Neural cell (in vitro differentiated cells): ENCODE results near the gene OR2T35. TPM values are rescaled to one million over a fixed set of nuclear protein-coding genes. Genes with fewer than 3 reads are reported as not detected.

Source experiments
- H2AFZ ChIP-seq: fragments of 200-600, 300-800 bp; sonication (generic), shearing (Covaris generic); 2 replicates; pipeline ENCODE4 v1.6.0; 2014; ENCODE audit warnings: low read depth, mild to moderate bottlenecking, antibody characterized with exemption, low read length, moderate library complexity
- H3F3A ChIP-seq: fragments of 200-600 bp; shearing (Covaris generic); 2 replicates; pipeline ENCODE4 v1.6.1; 2016; ENCODE audit warnings: mild to moderate bottlenecking, moderate library complexity, mixed read lengths, antibody characterized with exemption, low read length; ENCODE audit not compliant: insufficient read depth, poor library complexity, severe bottlenecking
- H3K27ac ChIP-seq: fragments of 200-600, 300-800 bp; sonication (generic), shearing (Covaris generic); 2 replicates; pipeline ENCODE4 v1.5.1; 2014; ENCODE audit warnings: mild to moderate bottlenecking, low read length, moderate library complexity
- H3K27me3 ChIP-seq: fragments of 300-800, 200-600 bp; sonication (generic), shearing (Covaris generic); 2 replicates; pipeline ENCODE4 v1.6.0; 2014; ENCODE audit warnings: mild to moderate bottlenecking, low read depth, low read length, moderate library complexity; ENCODE audit not compliant: insufficient read depth
- H3K36me3 ChIP-seq: fragments of 300-800, 200-600 bp; sonication (generic), shearing (Covaris generic); 2 replicates; pipeline ENCODE4 v1.5.1; 2014; ENCODE audit warnings: mild to moderate bottlenecking, antibody characterized with exemption, low read length, moderate library complexity; ENCODE audit not compliant: insufficient read depth
- H3K4me2 ChIP-seq: fragments of 300-800, 200-600 bp; sonication (generic), shearing (Covaris generic); 2 replicates; pipeline ENCODE4 v1.6.0; 2014; ENCODE audit warnings: mild to moderate bottlenecking, low read length
- H3K4me3 ChIP-seq: fragments of 300-800, 200-600 bp; sonication (generic), shearing (Covaris generic); 2 replicates; pipeline ENCODE4 v1.5.1; 2014; ENCODE audit warnings: mild to moderate bottlenecking, low read length, moderate library complexity
- H3K79me2 ChIP-seq: fragments of 200-600 bp; shearing (Covaris generic); replicated peaks from 2 replicates; pipeline ENCODE4 v1.6.0; 2014; ENCODE audit warnings: mild to moderate bottlenecking, low read length, moderate library complexity; ENCODE audit not compliant: insufficient read depth
- H3K9ac ChIP-seq: fragments of 300-800, 200-600 bp; sonication (generic), shearing (Covaris generic); 2 replicates; pipeline ENCODE4 v1.6.1; 2016; ENCODE audit warnings: mild to moderate bottlenecking, low read length, mixed read lengths
- H3K9me2 ChIP-seq: fragments of 200-600 bp; shearing (Covaris generic); 2 replicates; pipeline ENCODE4 v1.6.1; 2016; ENCODE audit warnings: mild to moderate bottlenecking, low read length, mixed read lengths; ENCODE audit not compliant: insufficient read depth
- H3K9me3 ChIP-seq: fragments of 200-600, 300-800 bp; sonication (generic), shearing (Covaris generic); 2 replicates; pipeline ENCODE4 v1.6.1; 2016; ENCODE audit warnings: mild to moderate bottlenecking, mixed run types, low read length, moderate library complexity, mixed read lengths
- H4K20me1 ChIP-seq: fragments of 200-600 bp; shearing (Covaris generic); 2 replicates; pipeline ENCODE4 v1.6.1; 2016; ENCODE audit warnings: mild to moderate bottlenecking, mixed run types; ENCODE audit not compliant: insufficient read depth
- EP300 ChIP-seq: fragments of 450-650 bp; conservative IDR thresholded peaks from 2 replicates; pipeline ENCODE4 v1.6.1; 2014; ENCODE audit warnings: antibody characterized with exemption, mild to moderate bottlenecking, moderate library complexity; ENCODE audit not compliant: poor library complexity, severe bottlenecking
- EZH2 ChIP-seq: fragments of 200-600, 300-800 bp; shearing (Covaris generic), sonication (generic); IDR thresholded peaks from 2 replicates; pipeline ENCODE4 v1.6.1; 2014; ENCODE audit warnings: antibody characterized with exemption, low read length, borderline replicate concordance, mild to moderate bottlenecking; ENCODE audit not compliant: insufficient read depth, poor library complexity, severe bottlenecking
- MXI1 ChIP-seq: fragments of 450-650 bp; conservative IDR thresholded peaks from 2 replicates; pipeline ENCODE4 v1.6.1; 2014; ENCODE audit warnings: antibody characterized with exemption, mild to moderate bottlenecking; ENCODE audit not compliant: poor library complexity, severe bottlenecking
- POLR2AphosphoS5 ChIP-seq: IDR thresholded peaks from 2 replicates; pipeline ENCODE4 v1.6.1; 2012
- RAD21 ChIP-seq: fragments of 450-650 bp; conservative IDR thresholded peaks from 2 replicates; pipeline ENCODE4 v1.6.1; 2014; ENCODE audit warnings: antibody characterized with exemption, mild to moderate bottlenecking, moderate library complexity
- REST ChIP-seq: IDR thresholded peaks from 2 replicates; pipeline ENCODE4 v1.6.1; 2012; ENCODE audit warnings: borderline replicate concordance
- SMC3 ChIP-seq: fragments of 450-650 bp; conservative IDR thresholded peaks from 2 replicates; pipeline ENCODE4 v1.6.1; 2014; ENCODE audit warnings: antibody characterized with exemption, mild to moderate bottlenecking, moderate library complexity; ENCODE audit not compliant: poor library complexity
- TAF1 ChIP-seq: IDR thresholded peaks from 2 replicates; pipeline ENCODE4 v1.6.1; 2012; ENCODE audit warnings: low read depth
- polyA plus RNA-seq: library from polyadenylated mRNA; depleted of rRNA; stranded (reverse); fragments of >200 nt; gene quantifications from 2 replicates; pipeline ENCODE4 v1.2.3, GENCODE V29; 2014
- TF ChIP-seq, protein P1 (sequence below): fragments of 450-650 bp; IDR thresholded peaks from 2 replicates; pipeline ENCODE4 v1.5.1; 2014; ENCODE audit warnings: antibody characterized with exemption, mild to moderate bottlenecking, moderate library complexity; ENCODE audit not compliant: poor library complexity, severe bottlenecking

The OR2T35 gene
- polyA plus RNA-seq, 1 donor from 2014 or later = not detected

DNA sequence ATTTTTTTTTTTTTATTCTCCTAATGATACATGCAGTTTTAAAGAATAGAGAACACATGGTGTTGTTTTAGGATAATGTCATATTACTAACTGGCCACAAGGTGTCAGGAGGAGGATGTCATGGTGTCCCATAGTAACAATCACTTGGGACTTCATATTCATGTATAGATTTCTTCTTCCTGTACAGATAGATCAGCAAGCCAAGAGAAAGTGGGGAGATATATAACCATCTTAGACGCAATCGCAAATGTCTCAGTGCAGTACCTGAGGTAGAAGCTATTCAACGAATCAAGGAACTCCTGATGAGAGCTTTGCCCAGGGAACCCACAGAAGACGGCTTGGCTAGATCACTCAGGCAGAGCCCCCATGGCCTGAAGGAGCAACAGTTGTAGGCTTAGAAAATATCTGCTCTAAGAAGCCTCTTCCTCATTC is 22.5 kb downstream of the OR2T35 start:
- H3K27me3 ChIP-seq = no peaks in the 10 kb centered on the region
- no peaks in the 10 kb centered on the region for H3K9me2 ChIP-seq
- peaks cover 6% of the 10 kb centered on the region for H3K9me3 ChIP-seq

DNA sequence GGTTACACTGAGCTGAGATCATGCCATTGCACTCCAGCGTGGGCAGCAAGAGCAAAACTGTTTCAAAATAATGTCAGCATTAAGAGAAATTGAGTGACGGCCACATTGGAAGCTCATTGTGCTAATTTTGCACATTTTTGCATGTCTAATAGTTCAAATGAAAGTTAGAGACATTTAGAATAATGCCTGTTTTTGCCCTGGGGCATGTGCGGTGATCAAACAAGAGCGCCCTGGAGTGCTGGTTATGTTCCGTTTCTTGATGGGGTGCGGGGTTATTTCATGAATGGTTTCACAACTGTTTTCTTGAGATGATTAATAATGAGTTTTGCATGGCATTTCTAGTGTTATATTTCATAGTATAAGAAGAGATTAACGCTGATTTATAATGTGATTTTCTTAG is 23.3 kb downstream of the OR2T35 start:
- peaks cover under 1% of the 10 kb centered on the region for H3K9me3 ChIP-seq

More for the DNA sequence above, 22.5 kb downstream of the OR2T35 start:
- Histone ChIP-seq H3F3A (no peaks in the 10 kb centered on the region), H3K36me3 (no peaks in the 10 kb centered on the region), H3K79me2 (no peaks in the 10 kb centered on the region), H3K9ac (no peak overlapping the region), H4K20me1 (no peaks in the 10 kb centered on the region), H2AFZ (no peak overlapping the region), H3K27ac (no peak overlapping the region), H3K4me2 (no peak overlapping the region), H3K4me3 (no peak overlapping the region)
- TF ChIP-seq TAF1 (no peak), RAD21 (peak; percentile 33), SMC3 (no peak), REST (no peak), POLR2AphosphoS5 (no peak)
- TF ChIP-seq, protein P1, sequence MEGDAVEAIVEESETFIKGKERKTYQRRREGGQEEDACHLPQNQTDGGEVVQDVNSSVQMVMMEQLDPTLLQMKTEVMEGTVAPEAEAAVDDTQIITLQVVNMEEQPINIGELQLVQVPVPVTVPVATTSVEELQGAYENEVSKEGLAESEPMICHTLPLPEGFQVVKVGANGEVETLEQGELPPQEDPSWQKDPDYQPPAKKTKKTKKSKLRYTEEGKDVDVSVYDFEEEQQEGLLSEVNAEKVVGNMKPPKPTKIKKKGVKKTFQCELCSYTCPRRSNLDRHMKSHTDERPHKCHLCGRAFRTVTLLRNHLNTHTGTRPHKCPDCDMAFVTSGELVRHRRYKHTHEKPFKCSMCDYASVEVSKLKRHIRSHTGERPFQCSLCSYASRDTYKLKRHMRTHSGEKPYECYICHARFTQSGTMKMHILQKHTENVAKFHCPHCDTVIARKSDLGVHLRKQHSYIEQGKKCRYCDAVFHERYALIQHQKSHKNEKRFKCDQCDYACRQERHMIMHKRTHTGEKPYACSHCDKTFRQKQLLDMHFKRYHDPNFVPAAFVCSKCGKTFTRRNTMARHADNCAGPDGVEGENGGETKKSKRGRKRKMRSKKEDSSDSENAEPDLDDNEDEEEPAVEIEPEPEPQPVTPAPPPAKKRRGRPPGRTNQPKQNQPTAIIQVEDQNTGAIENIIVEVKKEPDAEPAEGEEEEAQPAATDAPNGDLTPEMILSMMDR = peak; percentile 30

DNA sequence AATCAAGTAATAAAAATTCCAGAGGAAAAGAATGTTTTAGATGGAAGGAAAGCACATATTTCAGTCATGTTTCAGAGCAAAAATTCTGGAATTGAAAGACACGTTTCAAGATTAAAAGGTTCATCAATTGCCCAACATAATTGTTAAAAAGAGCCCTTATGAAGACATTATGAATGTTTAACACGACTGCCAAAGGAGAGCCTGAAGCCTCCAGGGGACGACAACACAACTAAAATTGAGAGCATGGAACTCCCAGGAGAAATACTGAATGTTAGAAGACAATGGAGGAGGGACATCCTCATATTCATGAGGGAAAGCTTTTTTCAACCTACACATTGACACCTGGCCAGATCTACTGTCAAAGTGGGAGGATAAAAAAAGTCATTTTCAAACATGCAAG is 26.2 kb downstream of the OR2T35 start:
- Histone ChIP-seq H3K36me3 (no peaks in the 10 kb centered on the region), H3F3A (no peaks in the 10 kb centered on the region), H3K9ac (no peak overlapping the region), H3K79me2 (no peaks in the 10 kb centered on the region), H3K4me3 (no peak overlapping the region), H2AFZ (no peak overlapping the region), H3K4me2 (no peak overlapping the region), H3K27me3 (no peaks in the 10 kb centered on the region), H3K27ac (no peak overlapping the region), H4K20me1 (no peaks in the 10 kb centered on the region), H3K9me2 (no peaks in the 10 kb centered on the region), H3K9me3 (no peaks in the 10 kb centered on the region)
- TF ChIP-seq REST (no peak), RAD21 (no peak), MXI1 (no peak), EP300 (no peak), SMC3 (no peak), EZH2 (no peak), TAF1 (no peak), POLR2AphosphoS5 (no peak)
- TF ChIP-seq, protein P1 = no peak

More for the DNA sequence above, 23.3 kb downstream of the OR2T35 start:
- no peaks in the 10 kb centered on the region for H3K79me2 ChIP-seq
- no peaks in the 10 kb centered on the region for H3K9me2 ChIP-seq
- no peaks in the 10 kb centered on the region for H3K36me3 ChIP-seq
- no peaks in the 10 kb centered on the region for H4K20me1 ChIP-seq
- no peak overlapping the region for H3K27ac ChIP-seq
- TF ChIP-seq MXI1 (no peak), SMC3 (no peak), EP300 (no peak)
- H2AFZ ChIP-seq = no peak overlapping the region
- H3K4me2 ChIP-seq = no peak overlapping the region
- no peaks in the 10 kb centered on the region for H3K27me3 ChIP-seq
- no peak overlapping the region for H3K9ac ChIP-seq
- no peak overlapping the region for H3K4me3 ChIP-seq
- H3F3A ChIP-seq = no peaks in the 10 kb centered on the region
